RKO (cell line): ENCODE measurements around the gene CRNN.

Experiments used
- DNase-seq: peaks from one replicate; pipeline ENCODE4 v3.0.0-alpha.2; 2016; ENCODE audit warnings: low spot score

CRNN gene

GRCh38 chr1:152419917-152420316, 5.9 kb upstream of the CRNN start:
- DNase-seq: no peak

GRCh38 chr1:152415454-152416227, 1.6 kb upstream of the CRNN start:
- DNase-seq: no peak

DNA sequence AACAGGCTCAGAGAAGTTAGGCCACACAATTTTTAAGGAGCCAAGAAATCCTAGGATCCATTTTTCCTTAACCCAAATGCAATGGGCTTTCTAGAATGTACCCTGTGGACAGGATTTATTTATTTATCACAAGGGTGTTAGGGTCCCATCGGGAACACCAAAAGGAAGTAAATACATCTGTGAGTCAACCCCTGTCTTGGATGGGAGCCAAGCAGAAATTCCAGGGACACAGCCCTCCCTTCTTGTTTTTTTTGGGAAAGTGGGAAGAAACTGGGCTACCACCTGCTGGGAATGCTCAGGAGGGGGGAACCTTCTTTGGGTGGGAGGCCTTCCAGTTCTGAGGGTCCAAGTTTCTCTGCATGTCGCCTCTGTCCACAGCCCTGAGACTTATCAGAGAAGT, 1.3 kb downstream of the CRNN start:
- DNase-seq: no peak

DNA sequence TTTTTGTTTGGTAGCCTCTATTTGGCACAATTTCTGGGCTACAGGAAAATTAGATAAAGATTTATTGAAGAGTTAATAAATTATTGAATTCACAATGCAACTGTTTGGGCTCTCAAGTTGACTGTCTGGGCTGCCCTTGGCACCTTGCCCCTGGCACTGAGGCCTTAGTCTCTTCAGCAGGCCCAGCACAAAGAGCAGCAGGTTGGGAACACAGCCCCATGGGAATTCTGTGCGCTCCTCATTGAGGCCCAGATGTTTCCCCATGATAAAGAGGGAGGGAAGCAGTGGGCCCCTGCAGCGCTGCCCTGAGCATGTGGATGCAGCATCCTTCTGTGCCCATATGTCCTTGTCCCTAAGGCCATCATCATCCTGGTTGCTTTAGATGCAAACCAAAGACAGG, 2.9 kb downstream of the CRNN start:
- no peak for DNase-seq

DNA sequence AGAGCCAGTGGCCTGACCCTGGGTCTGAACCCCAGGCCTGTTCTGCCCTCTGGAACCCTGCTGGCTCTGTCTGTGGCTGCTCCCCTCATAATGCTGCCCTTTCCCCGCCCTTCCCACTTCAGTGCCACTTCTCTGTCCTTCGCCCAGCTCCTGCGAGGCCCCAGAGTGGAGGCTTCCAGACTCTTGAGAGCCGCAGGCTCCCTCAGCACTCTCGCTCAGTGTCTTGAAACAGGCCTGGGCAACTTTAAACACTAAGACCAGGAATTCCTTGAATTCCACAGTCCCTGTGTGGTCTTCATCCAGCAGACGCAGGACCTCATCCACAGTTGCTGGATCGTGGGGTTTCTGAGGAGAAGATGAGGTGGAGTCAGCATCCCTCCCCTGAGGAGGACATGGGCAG, 3.5 kb downstream of the CRNN start:
- DNase-seq: no peak

DNA sequence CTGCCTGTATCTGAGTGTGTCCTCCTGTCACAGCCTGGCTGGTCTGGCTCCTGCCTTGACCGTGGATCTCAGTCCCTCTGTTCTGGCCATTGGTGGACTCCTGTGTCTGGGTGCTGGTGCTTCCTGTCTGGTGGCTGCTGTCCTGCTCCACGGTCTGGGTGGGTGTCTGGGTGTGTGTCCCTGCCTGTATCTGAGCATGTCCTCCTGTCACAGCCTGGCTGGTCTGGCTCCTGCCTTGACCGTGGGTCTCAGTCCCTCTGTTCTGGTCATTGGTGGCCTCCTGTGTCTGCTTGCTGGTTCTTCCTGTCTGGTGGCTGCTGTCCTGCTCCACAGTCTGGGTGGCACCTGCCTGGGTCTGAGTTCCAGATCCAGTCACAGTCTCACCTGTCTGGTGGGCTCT, 4.0 kb downstream of the CRNN start:
- no peak for DNase-seq

DNA sequence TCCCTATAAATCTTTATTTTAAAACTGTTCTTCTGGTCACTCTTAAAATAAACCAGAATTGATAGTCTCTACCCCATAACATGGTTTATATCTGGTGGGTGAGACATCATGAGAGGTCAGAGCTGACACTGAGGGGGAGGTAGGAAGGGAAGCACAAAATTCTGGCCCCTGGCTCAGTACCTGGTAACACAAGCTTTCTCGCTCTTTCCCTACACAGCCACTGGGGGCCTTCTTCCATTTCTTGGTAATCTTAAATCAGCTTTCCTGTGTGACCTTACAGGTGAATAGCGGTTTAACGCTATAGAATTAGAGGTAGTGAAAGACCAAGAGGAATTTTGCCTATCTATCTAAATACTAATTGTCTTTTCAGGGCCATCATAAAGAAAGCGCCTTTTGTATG, 5.4 kb downstream of the CRNN start:
- no peak for DNase-seq

DNA sequence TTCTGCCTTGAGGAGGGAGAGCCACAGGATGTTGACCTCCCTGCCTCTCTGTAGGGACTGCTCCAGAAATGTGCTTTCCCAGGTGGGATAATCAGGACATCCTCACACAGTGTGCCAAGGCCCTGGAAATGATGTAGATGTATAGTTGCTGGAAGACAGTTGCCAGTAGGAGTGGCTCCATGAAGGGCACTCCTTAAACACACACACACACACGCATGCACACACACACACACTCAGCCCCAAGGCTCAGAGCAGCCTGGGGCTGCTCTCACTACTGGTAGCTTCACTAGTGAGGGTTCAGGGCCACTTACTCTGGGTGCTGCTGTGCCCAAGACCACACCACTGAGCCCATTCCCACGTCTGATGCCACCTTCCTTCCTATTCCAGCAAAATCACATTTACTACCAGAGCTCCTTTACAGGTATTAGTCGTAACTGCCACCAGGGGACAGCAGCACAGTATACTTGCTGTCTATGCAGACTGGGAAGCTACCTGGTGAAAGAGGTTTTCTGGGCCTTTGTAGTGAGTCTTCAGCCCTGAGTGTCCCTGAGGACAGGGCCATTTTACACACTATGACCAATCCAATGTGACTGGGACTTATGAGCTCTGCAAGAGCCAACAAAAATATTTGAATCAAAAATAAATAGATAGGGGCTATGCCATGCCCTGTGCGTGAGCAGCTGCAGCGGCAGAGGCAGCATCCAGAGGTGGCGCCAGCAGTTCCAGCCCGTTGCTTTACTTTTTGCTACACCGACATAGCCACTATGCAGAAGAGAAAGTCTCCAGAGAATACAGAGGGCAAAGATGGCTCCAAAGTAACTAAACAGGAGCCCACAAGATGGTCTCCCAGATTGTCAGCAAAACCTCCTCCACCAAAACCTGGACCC, 15.0 kb downstream of the CRNN start:
- DNase-seq: peak; percentile 13

GRCh38 chr1:152397474-152397873, 16.6 kb downstream of the CRNN start:
- no peak for DNase-seq

GRCh38 chr1:152394151-152394550, 19.9 kb downstream of the CRNN start:
- DNase-seq: no peak

GRCh38 chr1:152392909-152393308, 21.2 kb downstream of the CRNN start:
- no peak for DNase-seq

DNA sequence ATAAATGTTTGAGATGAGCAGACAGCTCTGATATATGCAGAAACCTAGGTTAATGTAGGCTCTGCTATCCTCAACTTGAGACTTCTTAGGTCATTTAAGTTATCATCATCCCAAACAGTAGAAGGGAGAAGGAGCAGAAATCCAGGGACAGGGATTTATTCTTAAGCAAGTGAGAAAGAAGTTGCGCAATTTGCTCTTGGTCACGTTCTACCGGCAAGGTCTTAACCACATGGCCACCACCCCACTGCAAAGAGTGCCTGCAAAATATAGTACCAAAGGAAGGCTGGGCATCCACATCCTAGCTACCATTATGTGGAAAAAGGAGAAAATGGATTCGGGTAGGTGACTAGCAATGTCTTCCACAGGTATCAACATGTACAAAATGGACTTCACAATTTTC, 25.2 kb downstream of the CRNN start:
- no peak for DNase-seq

DNA sequence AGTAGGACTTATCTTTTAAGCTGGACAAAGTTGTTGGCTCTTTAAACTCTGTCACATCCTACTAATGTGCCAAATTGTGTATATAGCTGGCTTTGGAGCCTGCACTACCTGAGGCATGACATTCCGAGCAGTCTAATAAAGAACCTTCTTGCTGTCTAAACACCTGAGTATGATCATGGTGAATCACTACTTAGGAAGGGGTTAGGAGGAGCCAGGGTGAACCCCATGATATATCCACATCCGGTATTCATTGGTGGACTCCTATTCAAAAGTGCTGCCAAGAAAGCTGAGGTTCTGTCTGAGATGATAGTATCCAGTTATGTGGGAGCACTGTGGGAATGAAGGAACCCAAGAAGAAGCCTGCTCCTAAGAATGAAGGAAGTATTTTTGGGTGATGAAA, 27.1 kb downstream of the CRNN start:
- DNase-seq: no peak

DNA sequence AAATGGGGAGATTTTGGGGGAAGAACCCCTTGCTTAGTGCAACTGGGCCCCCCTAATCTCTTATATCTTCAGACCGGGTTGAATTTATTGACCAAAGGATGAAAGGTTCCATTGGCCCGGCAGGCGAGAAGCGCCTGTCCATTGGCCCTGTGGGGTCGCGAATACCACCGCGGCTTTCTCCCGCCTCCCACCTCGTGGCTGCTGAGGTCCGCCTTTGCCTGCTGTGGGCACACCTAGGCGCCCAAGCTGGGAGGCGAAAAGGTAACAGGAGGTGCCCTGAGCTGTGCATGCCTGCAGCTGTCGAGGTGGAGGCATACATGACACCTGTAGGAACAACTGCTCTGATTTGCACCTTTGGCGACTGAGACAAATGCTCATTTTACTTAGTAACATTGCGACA, 33.1 kb downstream of the CRNN start:
- DNase-seq: no peak

DNA sequence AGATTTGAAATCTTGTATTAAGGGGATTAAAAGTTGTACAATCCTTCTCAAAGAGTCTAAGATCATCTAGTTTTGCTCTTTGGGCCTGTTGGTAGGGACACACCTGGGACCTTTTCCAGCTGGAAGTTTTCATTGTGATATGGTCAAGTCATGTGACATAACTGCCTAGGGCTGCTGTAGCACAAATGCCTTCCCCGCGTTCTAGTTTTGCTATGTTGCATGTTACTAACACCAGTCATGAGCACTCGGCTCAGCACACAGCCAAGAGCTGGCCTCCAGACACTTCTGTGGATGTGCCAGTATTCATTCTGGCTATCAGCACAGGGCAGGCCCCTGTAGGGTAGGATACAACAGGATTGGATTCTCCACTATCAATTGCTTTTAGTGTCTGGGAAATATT, 39.6 kb downstream of the CRNN start:
- no peak for DNase-seq

GRCh38 chr1:152372672-152373071, 41.4 kb downstream of the CRNN start:
- no peak for DNase-seq

GRCh38 chr1:152367436-152367835, 46.6 kb downstream of the CRNN start:
- no peak for DNase-seq

DNA sequence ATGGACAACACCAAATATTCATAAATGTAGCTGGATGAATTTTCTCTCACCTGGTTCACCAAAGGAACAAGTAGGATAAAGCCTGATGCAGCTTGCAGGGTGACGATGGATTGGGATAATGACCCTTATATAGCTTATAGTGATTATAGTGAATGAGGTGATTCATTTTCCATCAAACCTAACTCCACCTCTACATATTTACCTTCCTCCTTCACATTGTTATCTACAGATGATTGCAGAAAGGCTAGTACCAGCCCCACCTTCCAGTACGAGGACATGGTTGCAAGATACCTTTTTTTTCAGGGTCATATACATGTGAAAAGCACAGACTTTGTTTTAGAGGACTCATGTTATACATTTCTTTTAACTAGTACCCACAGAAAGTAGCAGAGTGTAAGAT, 54.2 kb downstream of the CRNN start, which contains the start of gene FLG2:
Gene FLG2, minus strand, starts transcription at position 101 of the 400 bp plus-strand sequence. CDS start 1,122 bp downstream, outside the sequence.
- no peak for DNase-seq
